HG03432 (cell line): ENCODE measurements around the gene BSN.

Source experiments
- ATAC-seq: cut with Tn5 transposase; IDR thresholded peaks from one replicate; pipeline ENCODE4 v1.9.1; 2021; ENCODE audit warnings: mild to moderate bottlenecking, moderate library complexity; ENCODE audit not compliant: unreplicated experiment

BSN gene

GRCh38 chr3:49553692-49554632 lies at the start of gene BSN:
Gene BSN, plus strand, starts transcription at chr3:49554477. Its CDS starts 126 bp downstream, at chr3:49554603.
- ATAC-seq, result peak; percentile 83

- ATAC-seq, result no peak
These were observed 47.4 kb upstream of the BSN start for GRCh38 chr3:49506906-49507305.

GRCh38 chr3:49509028-49509561 lies 45.2 kb upstream of the BSN start:
- ATAC-seq, result no peak

- no peak for ATAC-seq
These were observed 42.6 kb upstream of the BSN start for GRCh38 chr3:49511639-49512038.

- ATAC-seq, result no peak
These were observed 41.4 kb upstream of the BSN start for GRCh38 chr3:49512781-49513355.

GRCh38 chr3:49513494-49514124 lies 40.7 kb upstream of the BSN start:
- ATAC-seq, result no peak

- ATAC-seq, result no peak
These were observed 36.3 kb upstream of the BSN start for GRCh38 chr3:49518016-49518415.

- ATAC-seq, result no peak
These were observed 35.8 kb upstream of the BSN start for GRCh38 chr3:49518441-49518840.

GRCh38 chr3:49519296-49519695 lies 35.0 kb upstream of the BSN start:
- ATAC-seq, result no peak

GRCh38 chr3:49519916-49520385 lies 34.3 kb upstream of the BSN start:
- ATAC-seq, result no peak

GRCh38 chr3:49523756-49524747 lies 30.2 kb upstream of the BSN start:
- ATAC-seq, result no peak

GRCh38 chr3:49529567-49529966 lies 24.7 kb upstream of the BSN start:
- ATAC-seq, result no peak

GRCh38 chr3:49530231-49530630 lies 24.0 kb upstream of the BSN start:
- ATAC-seq, result no peak

- no peak for ATAC-seq
These were observed 23.6 kb upstream of the BSN start for GRCh38 chr3:49530701-49531100.

- ATAC-seq, result no peak
These were observed 23.1 kb upstream of the BSN start for GRCh38 chr3:49531218-49531617.

- ATAC-seq, result no peak
These were observed 22.6 kb upstream of the BSN start for GRCh38 chr3:49531715-49532114.

- ATAC-seq, result no peak
These were observed 21.2 kb upstream of the BSN start for GRCh38 chr3:49533031-49533430.

- no peak for ATAC-seq
These were observed 20.3 kb upstream of the BSN start for GRCh38 chr3:49533786-49534519.

GRCh38 chr3:49534581-49535441 lies 19.5 kb upstream of the BSN start:
- ATAC-seq, result no peak
